AG09319 (cell line): ENCODE data around the gene ANKRD63.

Experiments
- DNase-seq: peaks from one replicate; pipeline ENCODE4 v3.0.0-alpha.2; 2010; ENCODE audit warnings: low read depth; ENCODE audit errors: extremely low read depth
- TF ChIP-seq, protein P1 (sequence below): IDR thresholded peaks from 2 replicates; pipeline ENCODE4 v1.5.1; 2011; ENCODE audit warnings: low read depth, mild to moderate bottlenecking, inconsistent platforms, low read length, moderate library complexity

ANKRD63 gene

DNA sequence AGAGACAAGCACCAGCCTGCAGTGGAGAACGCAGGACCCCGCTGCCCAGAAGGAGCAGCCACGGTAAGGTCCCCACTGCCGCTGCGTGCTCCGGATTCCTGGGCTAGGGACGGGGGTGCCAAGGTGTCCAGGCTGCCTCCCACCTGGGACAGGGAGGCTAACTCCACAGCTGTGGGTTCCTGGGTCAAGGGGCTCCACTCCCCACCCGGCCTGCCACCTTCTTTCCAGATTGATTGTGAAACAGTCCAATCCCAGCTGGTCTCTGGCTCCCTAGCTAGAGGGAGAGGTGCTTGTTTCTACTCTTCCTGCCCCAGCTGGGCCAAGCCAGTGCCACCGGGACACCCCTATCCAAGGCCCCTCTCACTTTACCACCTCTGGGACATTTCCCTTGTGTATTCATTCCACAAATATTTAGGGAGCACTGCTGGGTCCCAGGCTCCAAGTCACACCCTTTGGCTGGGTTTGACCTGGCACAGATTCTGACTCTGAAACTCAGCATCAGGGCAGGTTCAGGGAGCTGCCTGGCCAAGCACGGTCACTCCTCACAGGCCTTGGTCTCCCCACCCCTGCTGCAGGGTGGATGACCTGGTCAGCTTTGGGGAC lies 42.1 kb downstream of the ANKRD63 start:
- TF ChIP-seq, protein P1, sequence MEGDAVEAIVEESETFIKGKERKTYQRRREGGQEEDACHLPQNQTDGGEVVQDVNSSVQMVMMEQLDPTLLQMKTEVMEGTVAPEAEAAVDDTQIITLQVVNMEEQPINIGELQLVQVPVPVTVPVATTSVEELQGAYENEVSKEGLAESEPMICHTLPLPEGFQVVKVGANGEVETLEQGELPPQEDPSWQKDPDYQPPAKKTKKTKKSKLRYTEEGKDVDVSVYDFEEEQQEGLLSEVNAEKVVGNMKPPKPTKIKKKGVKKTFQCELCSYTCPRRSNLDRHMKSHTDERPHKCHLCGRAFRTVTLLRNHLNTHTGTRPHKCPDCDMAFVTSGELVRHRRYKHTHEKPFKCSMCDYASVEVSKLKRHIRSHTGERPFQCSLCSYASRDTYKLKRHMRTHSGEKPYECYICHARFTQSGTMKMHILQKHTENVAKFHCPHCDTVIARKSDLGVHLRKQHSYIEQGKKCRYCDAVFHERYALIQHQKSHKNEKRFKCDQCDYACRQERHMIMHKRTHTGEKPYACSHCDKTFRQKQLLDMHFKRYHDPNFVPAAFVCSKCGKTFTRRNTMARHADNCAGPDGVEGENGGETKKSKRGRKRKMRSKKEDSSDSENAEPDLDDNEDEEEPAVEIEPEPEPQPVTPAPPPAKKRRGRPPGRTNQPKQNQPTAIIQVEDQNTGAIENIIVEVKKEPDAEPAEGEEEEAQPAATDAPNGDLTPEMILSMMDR = no peak
- no peak for DNase-seq

GRCh38 chr15:40239693-40240618 lies 42.9 kb downstream of the ANKRD63 start:
- TF ChIP-seq, protein P1 = no peak
- DNase-seq = no peak

DNA sequence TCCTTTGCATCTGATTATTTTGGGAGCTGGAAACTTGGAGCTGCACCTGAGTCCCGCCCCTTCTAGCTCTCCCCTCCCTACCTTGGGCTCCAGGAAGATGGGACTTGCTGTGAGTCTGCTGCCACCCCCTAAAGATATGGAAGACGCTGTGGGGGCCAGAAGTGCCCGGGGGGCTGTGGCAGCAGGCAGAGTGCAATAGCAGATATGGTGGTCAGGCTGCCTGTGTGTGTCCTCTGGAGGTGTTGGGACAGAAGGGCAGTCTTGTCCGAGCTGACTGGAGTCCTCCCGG lies 43.5 kb downstream of the ANKRD63 start:
- TF ChIP-seq, protein P1 = no peak
- DNase-seq = no peak

DNA sequence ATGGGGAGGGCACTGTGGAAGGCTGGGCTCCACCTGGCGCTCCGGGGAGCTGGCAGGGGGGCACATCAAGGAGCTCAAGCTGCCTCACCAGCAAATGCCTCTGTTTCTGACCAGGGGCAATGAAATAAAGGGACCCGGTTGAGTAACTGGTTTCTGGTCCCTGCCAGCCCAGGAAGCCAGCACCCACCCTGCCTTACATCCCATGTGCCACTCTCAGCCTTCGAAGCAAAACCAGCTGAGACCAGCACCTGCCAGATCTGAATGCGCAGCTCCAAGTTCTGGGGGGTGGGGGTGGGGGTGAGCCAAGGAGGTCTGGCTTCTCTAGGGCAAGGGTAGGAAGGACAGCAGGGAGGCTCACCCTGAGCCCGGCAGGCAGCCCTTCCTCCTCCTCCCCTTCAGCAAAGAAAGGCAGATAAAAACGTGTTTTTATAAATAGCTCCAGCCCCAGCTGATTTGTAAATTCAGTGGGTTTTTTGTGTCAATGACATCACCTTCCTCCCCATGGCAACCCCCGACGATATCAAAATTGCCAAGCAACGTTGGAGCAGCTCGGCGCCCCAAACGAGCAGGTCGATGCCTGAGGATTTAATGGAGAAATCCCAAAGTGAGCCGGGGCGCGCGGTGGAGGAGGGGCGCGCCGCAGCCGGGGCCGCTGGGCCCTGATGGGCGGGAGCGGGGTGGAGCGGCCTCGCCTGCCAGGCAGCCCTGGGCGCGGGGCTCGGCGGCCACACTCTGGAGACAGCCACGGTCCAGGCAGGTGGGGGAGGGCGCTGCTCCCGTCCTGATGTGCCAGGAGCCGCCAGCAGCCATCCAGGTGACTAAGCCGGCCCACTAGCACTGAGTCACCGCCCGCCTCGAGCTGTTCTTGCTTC lies 44.1 kb downstream of the ANKRD63 start, which contains the start of gene PAK6:
Gene PAK6, plus strand, starts transcription at position 532 of the 872 bp plus-strand sequence. CDS start 25,723 bp downstream, outside the sequence.
- DNase-seq = no peak
- TF ChIP-seq, protein P1 = no peak

DNA sequence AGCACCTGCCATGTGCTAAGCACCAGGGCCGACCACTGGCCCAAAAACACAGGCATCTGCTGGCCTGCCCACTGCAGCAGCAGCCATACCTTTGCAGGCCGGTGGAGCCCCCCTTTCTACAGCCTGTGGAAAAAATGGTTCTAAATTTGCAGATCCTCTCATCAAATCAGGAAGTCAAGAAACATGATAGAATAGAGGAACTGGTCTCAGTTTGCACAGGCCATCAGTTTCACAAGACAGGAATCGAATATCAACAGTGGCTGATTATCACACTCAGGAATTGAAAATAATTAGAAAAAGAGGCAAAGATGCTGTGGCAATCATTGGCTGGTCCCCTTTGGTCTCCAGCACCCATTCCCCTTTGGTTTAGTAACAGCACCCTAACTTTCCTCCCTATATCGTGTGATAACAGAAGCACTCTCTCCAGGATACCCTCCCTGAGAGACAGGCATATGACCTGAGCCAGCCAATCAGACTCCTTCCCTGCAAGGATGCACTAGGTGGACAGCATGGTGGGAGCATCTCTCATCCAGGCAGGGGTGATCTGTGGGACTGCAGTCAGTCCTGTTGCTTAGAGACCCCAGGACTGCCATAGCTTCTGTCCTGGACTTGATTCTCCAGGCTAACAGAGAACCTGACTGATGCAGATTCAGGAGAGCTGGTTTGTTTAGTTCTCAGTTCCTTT lies 47.5 kb downstream of the ANKRD63 start:
- TF ChIP-seq, protein P1 = no peak
- DNase-seq = no peak

- DNase-seq = no peak
- TF ChIP-seq, protein P1 = no peak
Measured at GRCh38 chr15:40234783-40235182, 48.1 kb downstream of the ANKRD63 start.
